Memory B cell (primary cell): Measurements from ENCODE around the gene IER5L.
A peak's percentile ranks its signal among the peaks of the same experiment; 100 is the strongest.

Source experiments
- ATAC-seq: fragments of 150-1000 bp; cut with Tn5 transposase; 2 replicates; pipeline ENCODE4 v1.10.0; 2021; ENCODE audit warnings: low read depth, mild to moderate bottlenecking, moderate library complexity
- DNase-seq, 2 donors: peaks; one replicate each; pipeline ENCODE4 v3.0.0; 2022; ENCODE audit warnings: low spot score in 2 of 2
- H3K27ac Mint-ChIP-seq: one replicate; pipeline ENCODE4 v1.8.0; 2022; ENCODE audit warnings: mild to moderate bottlenecking, moderate library complexity, mixed read lengths
- H3K27me3 Mint-ChIP-seq: one replicate; pipeline ENCODE4 v1.8.0; 2022; ENCODE audit warnings: mixed read lengths
- H3K36me3 Mint-ChIP-seq: one replicate; pipeline ENCODE4 v1.8.0; 2022; ENCODE audit warnings: mild to moderate bottlenecking, mixed read lengths
- H3K4me1 Mint-ChIP-seq: one replicate; pipeline ENCODE4 v1.8.0; 2022; ENCODE audit warnings: mixed read lengths
- H3K4me3 Mint-ChIP-seq: one replicate; pipeline ENCODE4 v1.8.0; 2022; ENCODE audit warnings: mild to moderate bottlenecking, moderate library complexity, mixed read lengths
- H3K9me3 Mint-ChIP-seq: one replicate; pipeline ENCODE4 v1.8.0; 2022; ENCODE audit warnings: mixed read lengths

The IER5L gene

DNA sequence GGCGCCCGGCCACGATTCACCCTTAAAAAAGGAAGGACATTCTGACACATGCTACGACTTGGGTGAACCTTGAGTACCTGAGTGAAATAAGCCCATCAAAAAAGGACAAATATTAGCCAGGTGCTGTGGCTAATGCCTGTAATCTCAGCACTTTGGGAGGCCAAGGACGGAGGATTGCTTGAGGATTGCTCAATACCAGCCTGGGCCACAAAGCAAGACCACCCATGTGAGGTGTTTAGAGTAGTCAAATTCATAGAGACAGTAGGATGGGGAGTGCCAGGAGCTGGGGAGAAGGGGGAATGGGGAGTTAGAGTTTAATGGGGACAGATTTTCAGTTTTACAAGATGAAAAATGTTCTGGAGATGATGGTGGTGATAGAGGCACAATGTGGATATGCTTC, 32.1 kb upstream of the IER5L start:
- peaks cover 5% of the 10 kb centered on the region for H3K4me1 Mint-ChIP-seq
- no peak overlapping the region for H3K4me3 Mint-ChIP-seq
- no peak for ATAC-seq
- no peak for DNase-seq
- peaks cover 1% of the 10 kb centered on the region for H3K27me3 Mint-ChIP-seq
- H3K36me3 Mint-ChIP-seq: no peaks in the 10 kb centered on the region
- no peaks in the 10 kb centered on the region for H3K9me3 Mint-ChIP-seq
- H3K27ac Mint-ChIP-seq: no peak overlapping the region

DNA sequence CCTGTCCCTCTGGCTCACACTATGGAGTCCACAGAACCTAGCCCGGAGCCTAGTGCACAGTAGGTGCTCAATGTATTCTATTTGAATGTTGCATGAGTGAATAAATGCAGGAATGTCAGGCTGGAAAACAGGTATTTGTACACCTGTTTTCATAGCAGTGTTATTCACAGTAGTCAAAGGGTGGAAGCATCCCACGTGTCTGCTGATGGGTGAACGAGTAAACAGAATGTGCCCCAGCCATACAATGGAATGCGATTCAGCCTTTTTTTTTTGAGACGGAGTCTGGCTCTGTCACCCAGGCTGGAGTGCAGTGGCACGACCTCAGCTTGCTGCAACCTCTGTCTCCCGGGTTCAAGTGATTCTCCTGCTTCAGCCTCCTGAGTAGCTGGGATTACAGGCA, 31.5 kb upstream of the IER5L start:
- H3K4me1 Mint-ChIP-seq: peaks cover 5% of the 10 kb centered on the region
- no peaks in the 10 kb centered on the region for H3K27me3 Mint-ChIP-seq
- ATAC-seq (no peak), DNase-seq (no peak)
- no peak overlapping the region for H3K27ac Mint-ChIP-seq
- H3K4me3 Mint-ChIP-seq: no peak overlapping the region
- H3K36me3 Mint-ChIP-seq: no peaks in the 10 kb centered on the region
- H3K9me3 Mint-ChIP-seq: no peaks in the 10 kb centered on the region

DNA sequence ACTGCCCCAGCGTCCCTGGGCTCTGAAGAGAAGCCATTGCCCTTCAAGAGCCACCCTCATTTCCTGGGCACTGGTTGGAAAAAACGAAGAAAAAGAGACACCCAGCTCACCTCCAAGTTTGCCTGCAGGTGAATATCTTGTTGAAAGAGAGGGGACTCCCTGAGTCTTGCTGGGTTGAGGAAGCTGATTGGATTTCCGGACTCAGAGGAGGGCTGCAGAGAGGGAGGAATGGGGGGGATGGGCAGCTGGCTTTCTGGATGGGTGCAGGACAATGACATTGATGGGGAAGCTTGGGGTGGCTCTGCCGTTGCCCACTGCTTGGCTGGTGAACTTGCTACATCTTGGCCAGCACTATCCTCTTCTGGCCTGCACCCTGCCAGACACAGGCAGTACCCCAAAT, 31.0 kb upstream of the IER5L start:
- Mint-ChIP-seq H3K9me3 (no peaks in the 10 kb centered on the region), H3K4me1 (peaks cover 5% of the 10 kb centered on the region), H3K27ac (no peak overlapping the region), H3K27me3 (no peaks in the 10 kb centered on the region), H3K4me3 (no peak overlapping the region), H3K36me3 (no peaks in the 10 kb centered on the region)
- DNase-seq (no peak), ATAC-seq (no peak)

DNA sequence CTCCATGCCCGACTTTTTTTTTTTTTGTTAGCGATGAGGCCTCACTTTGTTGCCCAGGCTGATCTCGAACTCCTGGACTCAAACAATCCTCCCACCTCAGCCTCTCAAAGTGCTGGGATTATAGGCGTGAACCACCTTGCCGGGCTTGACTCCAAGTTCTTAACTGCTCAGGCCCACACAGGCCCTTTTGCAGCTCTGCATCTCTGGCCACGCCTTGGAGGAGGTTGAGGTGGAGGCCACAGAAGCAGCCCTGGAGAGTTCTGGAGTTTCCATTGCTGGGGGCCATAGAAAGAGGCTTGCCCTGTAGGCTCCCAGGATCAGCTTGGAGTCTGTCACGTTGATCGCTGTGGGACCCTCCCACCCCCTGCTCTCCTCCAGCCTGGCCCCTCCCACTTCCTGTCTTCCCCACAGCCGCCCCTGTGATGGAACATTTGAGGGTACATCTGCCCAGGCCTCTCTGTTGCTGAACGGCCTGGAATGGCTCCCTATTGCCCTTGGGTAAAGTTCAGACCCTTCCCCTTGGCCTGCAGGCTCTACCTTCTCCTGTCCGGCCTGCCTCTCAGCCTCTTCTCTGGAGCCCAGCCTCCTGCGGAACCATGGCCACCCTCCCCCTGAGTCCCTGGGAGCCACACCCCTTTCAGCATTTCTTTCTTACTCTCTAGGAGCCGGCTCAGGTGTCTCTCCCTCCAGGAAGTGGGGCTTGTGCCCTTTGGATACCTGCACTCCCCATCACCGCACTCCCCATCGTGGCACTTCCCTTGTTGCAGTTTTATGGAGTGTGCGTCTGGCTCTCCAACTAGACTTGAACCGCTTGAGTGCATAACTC, 30.4 kb upstream of the IER5L start:
- Mint-ChIP-seq H3K4me3 (no peak overlapping the region), H3K9me3 (no peaks in the 10 kb centered on the region), H3K27ac (no peak overlapping the region), H3K27me3 (no peaks in the 10 kb centered on the region), H3K4me1 (peaks cover 5% of the 10 kb centered on the region), H3K36me3 (no peaks in the 10 kb centered on the region)
- ATAC-seq (no peak), DNase-seq (no peak)

DNA sequence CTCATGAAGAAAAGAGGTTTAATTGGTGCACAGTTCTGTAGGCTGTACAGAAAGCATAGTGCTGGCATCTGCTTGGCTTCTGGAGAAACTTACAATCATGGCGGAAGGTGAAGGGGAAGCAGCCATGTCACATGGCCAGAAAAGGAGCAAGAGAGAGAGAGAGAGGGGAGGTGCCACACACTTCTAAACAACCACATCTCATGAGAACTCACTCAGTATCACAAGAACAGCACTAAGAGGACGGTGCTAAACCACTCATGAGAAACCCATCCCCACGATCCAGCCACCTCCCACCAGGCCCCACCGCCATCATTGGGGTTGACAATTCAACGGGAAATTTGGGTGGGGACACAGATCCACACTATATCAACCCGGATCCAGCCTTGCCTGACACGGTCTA, 28.8 kb upstream of the IER5L start:
- Mint-ChIP-seq H3K27ac (no peak overlapping the region), H3K36me3 (no peaks in the 10 kb centered on the region), H3K27me3 (no peaks in the 10 kb centered on the region), H3K4me3 (no peak overlapping the region), H3K9me3 (no peaks in the 10 kb centered on the region), H3K4me1 (peaks cover 5% of the 10 kb centered on the region)
- no peak for DNase-seq
- no peak for ATAC-seq

DNA sequence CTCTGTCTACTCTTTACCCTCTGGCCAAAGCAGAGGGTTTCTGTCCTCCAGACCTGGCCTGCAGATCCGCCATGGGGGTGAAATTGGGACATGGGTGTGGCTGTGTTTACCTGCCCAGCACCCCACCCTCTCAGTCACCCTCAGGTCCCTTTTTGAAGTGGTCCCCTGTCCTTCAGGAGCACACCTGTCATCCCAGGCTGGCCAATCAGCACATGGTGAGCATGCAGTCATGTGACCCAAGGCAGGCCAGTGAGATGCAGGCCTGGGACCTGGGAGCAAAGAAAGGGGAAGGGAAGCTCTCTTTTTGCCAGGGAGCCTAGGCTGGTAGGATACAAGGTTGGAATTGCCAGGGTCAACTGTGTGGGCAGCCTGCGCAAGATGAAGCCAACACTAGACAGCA, 28.3 kb upstream of the IER5L start:
- H3K27ac Mint-ChIP-seq: no peak overlapping the region
- no peak for DNase-seq
- ATAC-seq: no peak
- no peak overlapping the region for H3K4me3 Mint-ChIP-seq
- no peaks in the 10 kb centered on the region for H3K27me3 Mint-ChIP-seq
- H3K36me3 Mint-ChIP-seq: no peaks in the 10 kb centered on the region
- H3K9me3 Mint-ChIP-seq: no peaks in the 10 kb centered on the region
- H3K4me1 Mint-ChIP-seq: peaks cover 5% of the 10 kb centered on the region

DNA sequence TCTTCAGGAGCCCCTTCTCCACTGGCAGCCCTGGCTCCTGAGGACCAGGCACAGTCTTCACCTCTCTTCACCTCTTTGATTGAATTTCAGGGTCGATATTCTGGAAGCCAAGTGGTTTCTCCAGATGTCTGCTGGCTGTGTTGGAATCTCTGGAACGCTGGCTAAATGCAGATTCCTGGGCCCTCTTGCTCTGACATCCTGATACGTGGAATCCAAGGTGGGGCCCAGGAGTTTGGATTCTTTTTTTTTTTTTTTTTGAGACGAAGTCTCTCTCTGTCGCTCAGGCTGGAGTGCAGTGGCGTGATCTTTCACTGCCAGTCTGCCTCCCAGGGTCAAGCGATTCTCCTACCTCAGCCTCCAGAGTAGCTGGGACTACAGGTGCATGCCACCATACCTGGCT, 26.8 kb upstream of the IER5L start:
- no peak overlapping the region for H3K4me3 Mint-ChIP-seq
- peaks cover 5% of the 10 kb centered on the region for H3K4me1 Mint-ChIP-seq
- no peaks in the 10 kb centered on the region for H3K9me3 Mint-ChIP-seq
- no peak overlapping the region for H3K27ac Mint-ChIP-seq
- no peak for ATAC-seq
- no peaks in the 10 kb centered on the region for H3K36me3 Mint-ChIP-seq
- DNase-seq: no peak
- H3K27me3 Mint-ChIP-seq: no peaks in the 10 kb centered on the region

DNA sequence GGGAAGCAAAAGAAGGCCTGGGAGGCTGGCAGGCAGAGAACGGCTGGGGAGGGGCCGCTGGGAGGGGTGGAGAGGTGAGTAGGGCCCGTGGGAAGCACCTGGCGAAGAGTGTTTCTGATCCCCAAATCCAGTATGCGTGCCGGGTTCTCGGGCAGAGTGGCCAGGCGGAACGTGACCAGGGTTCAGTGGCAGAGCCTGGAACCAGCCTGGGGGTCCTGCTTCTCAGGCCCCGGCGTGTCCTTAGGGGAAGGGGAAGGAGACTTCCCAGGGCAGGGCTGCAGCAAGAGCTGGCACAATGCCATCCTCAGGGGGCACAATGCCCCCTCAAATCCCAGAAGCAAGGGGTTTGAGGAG, 25.5 kb upstream of the IER5L start:
- H3K4me1 Mint-ChIP-seq: peaks cover 1% of the 10 kb centered on the region
- ATAC-seq (no peak), DNase-seq (no peak)
- H3K27me3 Mint-ChIP-seq: peaks cover 3% of the 10 kb centered on the region
- H3K36me3 Mint-ChIP-seq: peaks cover 2% of the 10 kb centered on the region
- no peaks in the 10 kb centered on the region for H3K9me3 Mint-ChIP-seq
- H3K27ac Mint-ChIP-seq: no peak overlapping the region
- H3K4me3 Mint-ChIP-seq: no peak overlapping the region

DNA sequence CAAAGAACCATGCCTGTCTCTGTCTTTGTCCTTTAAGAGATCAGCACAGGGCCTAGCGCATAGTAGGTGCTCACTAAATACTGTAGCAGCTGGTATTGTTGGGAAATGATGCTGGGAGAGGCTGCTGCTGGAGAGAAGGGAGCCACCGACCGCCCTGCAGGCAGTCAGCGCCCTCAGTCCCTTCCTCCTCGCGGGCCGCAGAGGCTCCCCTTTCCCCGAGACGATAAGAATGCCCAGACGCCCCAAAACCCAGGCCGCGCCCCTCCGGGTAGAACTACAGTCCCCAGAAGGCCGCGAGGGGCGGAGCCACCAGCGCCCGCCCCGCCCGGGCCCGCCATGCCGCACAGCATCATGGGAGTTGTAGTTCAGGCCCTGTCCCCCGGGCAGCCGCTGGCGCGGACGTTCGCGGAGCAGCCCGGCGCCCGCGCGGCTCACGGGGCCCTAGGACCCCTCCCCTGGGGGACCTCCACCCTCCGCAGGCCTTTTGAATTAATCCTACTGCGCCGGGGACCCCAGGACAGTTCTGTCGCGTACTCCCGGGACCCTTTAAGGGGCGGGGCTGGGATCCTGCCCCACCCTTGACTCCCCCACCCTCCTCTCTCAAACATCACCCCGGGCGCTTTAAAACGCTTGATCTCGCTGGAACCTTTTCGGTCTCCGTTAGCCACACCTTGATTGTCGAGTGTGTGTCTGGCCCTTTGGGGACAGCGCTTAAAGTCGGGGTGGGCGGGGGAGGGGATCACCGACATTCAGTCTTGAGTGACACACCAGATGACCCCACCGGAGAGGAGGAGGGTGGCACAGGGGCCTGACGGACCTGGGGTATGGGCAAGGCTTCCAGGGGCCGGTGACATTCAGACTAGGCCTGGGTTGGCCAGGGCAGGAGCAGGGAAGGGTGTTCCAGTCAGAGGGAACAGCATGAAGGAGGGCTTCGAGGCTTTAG, 24.8 kb upstream of the IER5L start:
- DNase-seq (peak; percentile 93 to 99), ATAC-seq (peak; percentile 99)
- H3K9me3 Mint-ChIP-seq: no peaks in the 10 kb centered on the region
- H3K4me3 Mint-ChIP-seq: peak overlapping the region; percentile 85
- H3K27ac Mint-ChIP-seq: no peak overlapping the region
- H3K4me1 Mint-ChIP-seq: no peaks in the 10 kb centered on the region
- H3K27me3 Mint-ChIP-seq: peaks cover 4% of the 10 kb centered on the region
- H3K36me3 Mint-ChIP-seq: peaks cover 2% of the 10 kb centered on the region

DNA sequence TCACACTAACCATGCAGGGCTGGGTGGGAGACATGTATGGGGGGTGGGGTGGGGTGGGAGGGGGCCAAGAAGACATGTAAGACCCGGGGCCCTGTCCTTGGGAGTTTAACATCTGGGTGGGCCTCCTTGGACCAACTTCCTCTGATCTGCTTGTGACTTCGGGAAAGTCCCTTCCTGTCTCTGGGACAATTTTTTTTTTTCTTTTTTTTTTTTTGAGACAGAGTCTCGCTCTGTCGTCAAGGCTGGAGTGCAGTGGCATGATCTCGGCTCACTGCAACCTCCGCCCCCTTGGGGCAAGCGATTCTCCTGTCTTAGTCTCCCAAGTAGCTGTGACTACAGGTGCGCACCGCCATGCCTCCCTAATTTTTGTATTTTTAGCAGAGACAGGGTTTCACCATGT, 23.8 kb upstream of the IER5L start:
- H3K9me3 Mint-ChIP-seq: no peaks in the 10 kb centered on the region
- H3K27ac Mint-ChIP-seq: no peak overlapping the region
- H3K36me3 Mint-ChIP-seq: peaks cover 2% of the 10 kb centered on the region
- H3K4me1 Mint-ChIP-seq: no peaks in the 10 kb centered on the region
- DNase-seq: no peak
- ATAC-seq: no peak
- H3K4me3 Mint-ChIP-seq: no peak overlapping the region
- peaks cover 9% of the 10 kb centered on the region for H3K27me3 Mint-ChIP-seq

DNA sequence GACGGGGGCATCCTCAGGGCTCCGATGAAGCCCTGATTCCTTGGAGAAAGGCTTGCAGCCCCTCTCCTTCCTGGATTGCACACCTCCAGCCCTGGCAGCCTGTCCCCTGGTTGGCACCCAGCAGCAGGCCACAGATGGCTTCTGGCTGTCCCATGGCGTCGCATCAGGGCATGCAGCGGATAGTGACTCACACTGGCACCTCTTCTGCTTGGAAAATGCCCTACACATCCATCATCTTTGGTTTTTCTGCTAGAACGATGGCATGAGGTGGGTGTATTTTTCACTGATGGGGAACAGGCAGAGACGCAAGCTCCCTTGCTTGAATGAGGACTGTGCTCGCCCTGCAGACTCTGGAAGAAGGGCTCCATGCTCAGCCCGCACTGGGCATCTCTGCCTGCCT, 23.2 kb upstream of the IER5L start:
- no peak for DNase-seq
- no peak overlapping the region for H3K4me3 Mint-ChIP-seq
- no peak for ATAC-seq
- H3K4me1 Mint-ChIP-seq: no peaks in the 10 kb centered on the region
- no peaks in the 10 kb centered on the region for H3K9me3 Mint-ChIP-seq
- peaks cover 11% of the 10 kb centered on the region for H3K27me3 Mint-ChIP-seq
- peaks cover 2% of the 10 kb centered on the region for H3K36me3 Mint-ChIP-seq
- H3K27ac Mint-ChIP-seq: no peak overlapping the region

DNA sequence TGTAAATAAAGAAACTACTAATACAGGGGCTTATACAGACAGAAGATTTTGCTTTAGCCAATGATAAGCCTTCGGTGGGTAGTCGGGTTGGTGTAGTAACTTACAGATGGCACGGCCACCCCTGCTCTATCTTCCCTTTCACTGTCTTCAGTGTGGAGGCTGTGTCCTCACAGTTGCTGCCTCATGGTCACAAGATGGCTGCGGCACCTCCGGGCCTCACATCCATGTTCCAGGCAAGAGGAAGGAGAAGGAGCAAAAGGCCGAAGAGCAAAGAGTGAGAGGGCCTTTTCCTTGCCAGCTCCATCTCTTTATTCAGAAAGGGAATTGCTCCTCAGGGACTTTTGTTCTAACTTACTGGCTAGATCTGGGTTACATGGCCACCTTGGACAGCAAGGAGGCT, 22.2 kb upstream of the IER5L start:
- Mint-ChIP-seq H3K4me3 (no peak overlapping the region), H3K36me3 (peaks cover 2% of the 10 kb centered on the region), H3K27me3 (peaks cover 14% of the 10 kb centered on the region), H3K27ac (no peak overlapping the region), H3K9me3 (no peaks in the 10 kb centered on the region), H3K4me1 (no peaks in the 10 kb centered on the region)
- DNase-seq: no peak
- no peak for ATAC-seq

DNA sequence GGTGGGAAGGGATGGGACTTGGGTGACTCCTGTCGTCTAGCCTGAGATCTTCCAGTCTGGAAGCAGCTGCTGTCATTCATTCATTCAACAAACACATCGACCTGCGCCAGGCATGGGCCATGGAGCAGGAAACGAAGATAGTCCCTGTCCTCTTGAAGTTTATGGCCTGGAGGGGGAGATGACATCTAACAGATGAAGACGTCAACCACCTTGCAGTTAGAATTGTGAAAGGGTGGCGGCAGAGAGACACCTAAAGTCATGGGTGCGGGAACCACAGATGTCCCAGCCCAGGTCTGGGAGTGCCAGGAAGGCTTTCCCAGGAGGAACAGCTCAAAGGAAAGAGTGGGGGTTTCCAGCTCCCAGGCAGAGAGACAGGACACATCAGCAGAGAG, 21.0 kb upstream of the IER5L start:
- peaks cover 20% of the 10 kb centered on the region for H3K27me3 Mint-ChIP-seq
- H3K4me1 Mint-ChIP-seq: no peaks in the 10 kb centered on the region
- H3K4me3 Mint-ChIP-seq: no peak overlapping the region
- no peak overlapping the region for H3K27ac Mint-ChIP-seq
- H3K36me3 Mint-ChIP-seq: peaks cover 2% of the 10 kb centered on the region
- DNase-seq (no peak), ATAC-seq (no peak)
- H3K9me3 Mint-ChIP-seq: no peaks in the 10 kb centered on the region

DNA sequence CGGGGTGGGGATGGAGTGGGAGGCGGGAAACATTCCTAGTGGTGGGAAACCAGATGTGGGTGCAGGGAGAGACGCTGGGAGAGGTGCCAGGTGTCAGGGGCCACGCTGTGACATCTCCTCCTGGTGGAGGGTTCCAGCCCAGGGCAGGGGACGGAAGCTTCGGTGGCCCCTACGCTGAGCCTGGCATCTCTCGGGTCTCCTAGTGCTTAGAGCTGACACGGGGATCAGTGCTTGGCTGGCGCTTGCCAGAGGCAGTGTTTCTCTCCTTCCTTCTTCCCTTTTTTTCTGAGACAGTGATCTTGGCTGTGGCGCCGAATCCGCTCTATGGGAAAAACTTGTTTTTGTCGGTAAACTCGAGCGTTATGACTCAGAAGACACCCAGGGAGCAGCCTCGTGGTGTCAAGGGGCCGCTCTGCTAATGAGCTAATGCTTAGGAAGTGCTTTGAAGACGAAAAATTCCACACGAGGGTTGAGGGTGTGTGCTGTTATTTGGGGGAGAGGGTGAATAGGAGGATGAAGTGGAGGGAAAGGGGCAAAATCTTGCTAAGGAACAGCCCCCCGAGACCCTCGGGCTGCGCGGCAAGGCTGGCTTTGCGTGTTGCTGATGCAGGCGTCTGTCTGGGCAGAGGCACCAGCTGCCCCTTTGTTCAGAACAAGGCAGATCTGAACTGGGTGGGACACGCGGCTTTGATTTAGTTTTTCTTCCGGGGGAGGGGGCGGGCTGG, 20.4 kb upstream of the IER5L start:
- Mint-ChIP-seq H3K27ac (no peak overlapping the region), H3K27me3 (peaks cover 20% of the 10 kb centered on the region), H3K4me3 (no peak overlapping the region), H3K4me1 (no peaks in the 10 kb centered on the region), H3K36me3 (peaks cover 2% of the 10 kb centered on the region), H3K9me3 (no peaks in the 10 kb centered on the region)
- DNase-seq: no peak
- no peak for ATAC-seq
